GM10248 (cell line): ENCODE data around the gene TMEM132A.

Experiments used
- CTCF ChIA-PET: fragments of 300-600 bp; sonication (Branson Sonifier 250); formaldehyde crosslinking; extraction: SDS; loops from one replicate; lab custom pipeline; 2021; ENCODE audit warnings: antibody characterized with exemption; lab: Yijun Ruan, JAX
- POLR2A ChIA-PET: fragments of 350-650 bp; sonication (Branson Sonifier 250); formaldehyde crosslinking; extraction: SDS; loops from one replicate; lab custom pipeline; 2020; ENCODE audit warnings: antibody characterized with exemption; lab: Yijun Ruan, JAX
- DNase-seq: peaks from one replicate; pipeline ENCODE4 v3.0.0; 2012; ENCODE audit errors: extremely low spot score
- CTCF ChIP-seq: IDR thresholded peaks from 2 replicates; pipeline ENCODE4 v1.5.1; 2012; ENCODE audit warnings: mild to moderate bottlenecking, low read depth; ENCODE audit errors: extremely low read depth, missing control alignments, control extremely low read depth

Gene TMEM132A

GRCh38 chr11:60950933-60951605, 26.8 kb downstream of the TMEM132A start:
- no peak for DNase-seq
- ChIA-PET POLR2A (interaction anchor here (0.6 to 1.4 kb wide), 3 partner anchors 11 to 86 kb away, joined by 3 to 5 read pairs (median 3); no protein-coding TSS in a partner anchor), CTCF (interaction anchor here (1.2 to 4.3 kb wide), 8 partner anchors 9 to 178 kb away, joined by 3 to 15 read pairs (median 6); partner anchors contain the start of genes CD6 and TMEM109)
- no peak for TF ChIP-seq CTCF

- no peak for DNase-seq
- ChIA-PET POLR2A (interaction anchor here (0.6 kb wide), 1 partner anchor 86 kb away, joined by 3 read pairs; no protein-coding TSS in a partner anchor), CTCF (interaction anchor here (1.2 to 4.3 kb wide), 3 partner anchors 9 to 19 kb away, joined by 3 to 15 read pairs (median 9); partner anchors contain the start of gene CD6)
- TF ChIP-seq CTCF = no peak
Measured at GRCh38 chr11:60951606-60951903, 27.3 kb downstream of the TMEM132A start.

- ChIA-PET CTCF (interaction anchor here (1.2 kb wide), 1 partner anchor 12 kb away, joined by 3 read pairs; no protein-coding TSS in a partner anchor), POLR2A (no interaction called here)
- no peak for TF ChIP-seq CTCF
- peak; percentile 88 for DNase-seq
Measured at GRCh38 chr11:60951904-60952741, 27.9 kb downstream of the TMEM132A start, which contains the start of gene SLC15A3. SLC15A3 (minus strand) TSS chr11:60952176; CDS start chr11:60951551, 625 bp downstream.

- POLR2A ChIA-PET = interaction anchor here (1.2 kb wide), 1 partner anchor 39 kb away, joined by 6 read pairs; the partner anchor contains the start of gene TMEM109
- DNase-seq = no peak
- TF ChIP-seq CTCF = no peak
- CTCF ChIA-PET = interaction anchor here (1.0 to 2.4 kb wide), 3 partner anchors 17 to 65 kb away, joined by 3 to 24 read pairs (median 5); no protein-coding TSS in a partner anchor
Measured at GRCh38 chr11:60952742-60953170, 28.5 kb downstream of the TMEM132A start.

GRCh38 chr11:60953781-60954180, 29.5 kb downstream of the TMEM132A start:
- POLR2A ChIA-PET = interaction anchor here (0.6 to 1.2 kb wide), 4 partner anchors 11 to 184 kb away, joined by 3 to 6 read pairs (median 4); partner anchors contain the start of gene TMEM109
- DNase-seq = no peak
- CTCF ChIA-PET = interaction anchor here (0.7 to 2.4 kb wide), 12 partner anchors 13 to 233 kb away, joined by 3 to 24 read pairs (median 4); no protein-coding TSS in a partner anchor
- TF ChIP-seq CTCF = no peak

GRCh38 chr11:60954421-60954820, 30.2 kb downstream of the TMEM132A start:
- DNase-seq = no peak
- TF ChIP-seq CTCF = peak; percentile 5
- ChIA-PET POLR2A (interaction anchor here (0.6 to 1.1 kb wide), 4 partner anchors 12 to 299 kb away, joined by 3 to 5 read pairs (median 3); no protein-coding TSS in a partner anchor), CTCF (interaction anchor here (0.8 to 2.4 kb wide), 13 partner anchors 9 to 233 kb away, joined by 3 to 24 read pairs (median 4); partner anchors contain the start of gene TMEM109)
